Mucosa of rectum (tissue), 2 donors: ENCODE data around the gene CYB5B.

ENCODE experiments used
- H3K27ac ChIP-seq, 2 donors: one replicate each; pipeline ENCODE4 v1.7.0; 2013; ENCODE audit warnings: inconsistent platforms in 2 of 2, low read depth in 2 of 2, low read length in 2 of 2
- H3K27me3 ChIP-seq, 2 donors: one replicate each; pipeline ENCODE4 v1.7.0; 2013; ENCODE audit warnings: low read length in 2 of 2; ENCODE audit not compliant: control insufficient read depth in 2 of 2, insufficient read depth in 2 of 2
- H3K36me3 ChIP-seq, 2 donors: one replicate each; pipeline ENCODE4 v1.7.0; 2013; ENCODE audit warnings: low read length in 2 of 2; ENCODE audit not compliant: control insufficient read depth in 2 of 2, insufficient read depth in 2 of 2
- H3K4me1 ChIP-seq, 2 donors: one replicate each; pipeline ENCODE4 v1.7.0; 2013; ENCODE audit warnings: low read length in 2 of 2, mild to moderate bottlenecking in 1 of 2; ENCODE audit not compliant: control insufficient read depth in 2 of 2, insufficient read depth in 2 of 2
- H3K4me3 ChIP-seq, 2 donors: one replicate each; pipeline ENCODE4 v1.7.0; 2013; ENCODE audit warnings: low read length in 2 of 2
- H3K9ac ChIP-seq, 2 donors: one replicate each; pipeline ENCODE4 v1.7.0; 2013; ENCODE audit warnings: low read length in 2 of 2, low read depth in 1 of 2, mild to moderate bottlenecking in 1 of 2
- H3K9me3 ChIP-seq, 2 donors: one replicate each; pipeline ENCODE4 v1.7.0; 2013; ENCODE audit warnings: low read length in 2 of 2; ENCODE audit not compliant: control insufficient read depth in 2 of 2
- donor health status: healthy.
- donor health status: Normal muscosa, but diverticular disease.

CYB5B gene

DNA sequence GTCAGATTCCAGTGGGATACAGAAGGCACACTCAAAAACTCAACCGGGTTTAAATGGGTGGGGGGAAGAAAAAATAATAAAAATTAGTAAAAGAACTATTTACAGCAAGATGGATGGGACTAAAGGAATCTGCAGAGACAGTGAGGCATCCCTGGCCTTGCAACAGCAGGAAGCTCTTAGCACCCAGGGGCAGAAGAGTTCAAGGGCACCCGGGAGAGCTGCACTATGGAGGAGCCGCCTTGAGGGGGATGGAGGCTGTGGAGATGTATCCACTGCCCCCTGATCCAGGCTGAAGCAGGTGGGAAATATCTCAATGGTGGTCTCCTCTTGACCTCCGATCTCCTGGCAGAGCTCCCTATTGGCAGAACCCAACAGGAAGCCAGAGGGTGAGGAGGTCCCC lies 72.0 kb downstream of the CYB5B start:
- H3K36me3 ChIP-seq = no peaks in the 10 kb centered on the region
- H3K4me3 ChIP-seq = no peak overlapping the region
- H3K9ac ChIP-seq = no peak overlapping the region
- no peaks in the 10 kb centered on the region for H3K4me1 ChIP-seq
- H3K27me3 ChIP-seq = no peaks in the 10 kb centered on the region
- H3K27ac ChIP-seq = no peak overlapping the region
- no peaks in the 10 kb centered on the region for H3K9me3 ChIP-seq

DNA sequence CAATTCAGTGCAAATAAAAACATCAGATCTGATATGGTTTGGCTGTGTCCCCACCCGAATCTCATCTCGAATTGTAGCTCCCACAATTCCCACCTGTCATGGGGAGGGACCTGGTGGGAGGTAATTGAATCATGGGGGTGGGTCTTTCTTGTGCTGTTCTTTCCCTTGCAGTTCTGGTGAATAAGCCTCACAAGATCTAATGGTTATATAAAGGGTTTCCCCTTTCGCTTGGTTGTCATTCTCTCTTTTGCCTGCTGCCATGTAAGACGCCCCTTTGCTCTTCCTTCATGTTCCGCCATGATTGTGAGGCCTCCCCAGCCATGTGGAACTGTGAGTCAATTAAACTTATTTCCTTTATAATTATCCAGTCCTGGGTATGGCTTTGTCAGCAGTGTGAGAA lies 72.5 kb downstream of the CYB5B start:
- H3K36me3 ChIP-seq = no peaks in the 10 kb centered on the region
- no peak overlapping the region for H3K27ac ChIP-seq
- H3K9ac ChIP-seq = no peak overlapping the region
- H3K4me1 ChIP-seq = no peaks in the 10 kb centered on the region
- no peaks in the 10 kb centered on the region for H3K27me3 ChIP-seq
- no peak overlapping the region for H3K4me3 ChIP-seq
- no peaks in the 10 kb centered on the region for H3K9me3 ChIP-seq

DNA sequence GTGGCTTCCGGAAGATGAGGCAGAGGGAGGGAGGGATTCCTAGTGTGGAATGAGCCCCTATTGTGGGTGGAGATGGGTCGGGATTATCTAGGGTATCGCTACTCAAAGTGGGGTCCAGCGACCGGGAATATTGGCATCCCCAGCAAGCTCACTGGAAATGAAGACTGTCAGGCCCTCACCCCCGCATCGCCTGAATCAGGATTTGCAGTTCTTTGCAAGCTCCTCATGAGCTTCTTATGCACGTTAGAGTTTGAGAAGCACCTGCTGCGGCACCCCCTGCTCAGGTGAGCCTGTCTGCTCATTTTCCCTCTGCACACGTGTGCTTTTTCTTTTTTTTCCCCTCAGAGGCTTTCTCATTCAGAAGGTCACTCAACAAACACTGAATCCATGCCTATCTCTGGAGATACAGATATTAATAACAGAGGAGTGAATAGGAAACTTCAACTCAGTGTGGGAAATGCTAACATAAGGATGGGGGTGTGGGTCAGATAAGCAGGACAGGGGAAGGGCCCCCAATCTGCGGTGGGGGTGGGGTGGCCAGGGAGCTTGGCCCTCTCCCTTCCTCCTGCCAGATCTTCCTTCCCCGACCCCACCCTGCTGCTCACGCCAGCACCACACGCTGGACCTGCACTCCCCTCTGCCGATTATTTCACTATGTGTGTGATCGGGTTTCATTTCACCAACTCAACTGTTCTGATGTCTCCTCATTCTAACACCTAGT lies 73.6 kb downstream of the CYB5B start:
- H3K4me3 ChIP-seq = no peak overlapping the region

DNA sequence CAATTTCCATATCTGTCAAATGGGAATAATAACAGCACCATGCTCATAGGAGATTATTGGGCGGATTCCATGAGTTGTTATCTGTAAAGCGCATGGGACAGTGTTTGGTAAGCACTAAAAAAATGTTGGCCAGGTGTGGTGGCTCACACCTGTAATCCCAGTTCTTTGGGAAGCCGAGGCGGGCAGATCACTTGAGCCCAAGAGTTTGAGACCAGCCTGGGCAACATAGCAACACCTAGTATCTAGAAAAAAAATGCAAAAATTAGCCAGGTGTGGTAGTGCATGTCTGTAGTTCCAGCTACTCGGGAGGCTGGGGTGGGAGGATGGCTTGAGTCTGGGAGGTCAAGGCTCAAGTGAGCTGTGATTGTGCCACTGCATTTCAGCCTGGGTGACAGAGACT lies 74.5 kb downstream of the CYB5B start:
- no peaks in the 10 kb centered on the region for H3K4me1 ChIP-seq
- no peaks in the 10 kb centered on the region for H3K9me3 ChIP-seq
- no peak overlapping the region for H3K27ac ChIP-seq
- no peaks in the 10 kb centered on the region for H3K36me3 ChIP-seq
- no peaks in the 10 kb centered on the region for H3K27me3 ChIP-seq
- H3K4me3 ChIP-seq = no peak overlapping the region
- H3K9ac ChIP-seq = no peak overlapping the region

More for the DNA sequence above, 73.6 kb downstream of the CYB5B start:
- H3K27me3 ChIP-seq = no peaks in the 10 kb centered on the region
- no peaks in the 10 kb centered on the region for H3K36me3 ChIP-seq
- H3K9me3 ChIP-seq = no peaks in the 10 kb centered on the region
- H3K9ac ChIP-seq = no peak overlapping the region
- H3K27ac ChIP-seq = no peak overlapping the region
- no peaks in the 10 kb centered on the region for H3K4me1 ChIP-seq

DNA sequence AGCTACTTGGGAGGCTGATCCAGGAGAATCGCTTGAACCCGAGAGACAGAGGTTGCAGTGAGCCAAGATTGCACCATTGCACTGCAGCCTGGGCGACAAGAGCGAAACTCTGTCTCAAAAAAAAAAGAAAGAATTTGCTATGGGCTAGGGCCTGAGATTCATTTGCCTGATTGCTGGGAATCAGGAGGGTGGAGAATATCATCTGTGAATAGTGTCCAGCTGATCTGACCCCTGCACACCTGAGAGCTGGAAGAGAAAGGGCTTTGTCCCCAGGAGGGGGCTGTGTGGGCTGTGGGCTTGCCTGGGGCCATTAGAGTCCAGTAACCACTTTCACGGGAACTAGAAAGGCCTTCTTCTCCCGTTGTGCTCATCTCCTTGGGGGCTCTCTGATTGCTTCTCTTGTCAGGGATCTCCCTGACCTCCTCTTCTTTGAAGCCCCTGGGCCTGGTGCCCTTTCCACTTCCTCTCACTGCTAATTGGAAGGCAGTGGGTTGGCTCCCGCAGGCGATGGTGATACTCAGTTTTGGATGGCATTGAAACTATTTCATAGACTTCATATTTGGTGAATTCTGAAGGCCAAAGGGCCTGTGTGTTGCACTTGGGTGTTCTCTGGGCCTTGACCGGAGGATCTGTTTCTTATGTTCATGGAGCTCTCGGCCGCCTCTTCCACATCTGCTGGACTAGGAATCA lies 75.3 kb downstream of the CYB5B start:
- H3K27me3 ChIP-seq = no peaks in the 10 kb centered on the region
- no peak overlapping the region for H3K9ac ChIP-seq
- no peaks in the 10 kb centered on the region for H3K4me1 ChIP-seq
- no peaks in the 10 kb centered on the region for H3K9me3 ChIP-seq
- H3K36me3 ChIP-seq = no peaks in the 10 kb centered on the region
- H3K4me3 ChIP-seq = no peak overlapping the region
- H3K27ac ChIP-seq = no peak overlapping the region

- Histone ChIP-seq H3K9ac (no peak overlapping the region), H3K9me3 (no peaks in the 10 kb centered on the region), H3K4me1 (no peaks in the 10 kb centered on the region), H3K4me3 (no peak overlapping the region), H3K27ac (no peak overlapping the region), H3K36me3 (no peaks in the 10 kb centered on the region), H3K27me3 (no peaks in the 10 kb centered on the region)
These were observed 76.1 kb downstream of the CYB5B start for GRCh38 chr16:69500496-69500895.

DNA sequence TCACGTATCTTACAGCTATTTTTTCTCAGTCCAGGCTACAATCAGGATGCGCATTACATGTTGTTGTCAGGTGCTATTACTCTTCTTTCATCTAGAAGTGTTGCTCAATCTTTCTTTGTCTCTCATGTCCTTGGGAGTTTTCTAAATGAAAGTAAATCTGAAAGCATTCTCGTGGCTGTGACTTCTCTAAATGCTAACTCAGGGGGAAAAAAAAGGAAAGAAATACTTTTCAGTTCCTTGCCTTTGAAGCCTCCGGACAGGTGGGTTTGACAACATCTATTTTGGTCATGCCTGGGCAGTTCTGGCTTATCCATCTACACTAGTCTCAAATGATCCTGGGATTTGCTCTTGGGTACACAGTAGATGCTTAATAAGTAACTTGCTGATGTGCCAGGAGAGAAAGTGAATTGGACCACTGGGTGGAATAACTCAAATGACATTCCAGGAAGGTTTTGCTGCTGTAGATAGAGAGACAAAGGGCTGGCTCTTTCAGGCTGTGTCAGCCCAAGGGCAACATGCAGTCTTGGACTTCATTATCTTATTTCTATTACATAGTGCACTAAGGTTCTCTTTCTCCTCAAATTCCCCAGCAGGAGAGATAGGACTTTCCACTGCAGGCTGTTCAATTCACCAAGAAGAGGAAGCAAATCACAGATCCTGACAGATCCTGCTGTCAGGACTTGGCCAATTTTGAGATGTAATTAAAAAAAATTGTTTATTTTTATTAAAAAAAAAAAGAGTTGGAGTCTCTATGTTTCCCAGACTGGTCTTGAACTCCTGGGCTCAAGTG lies 77.7 kb downstream of the CYB5B start:
- Histone ChIP-seq H3K9me3 (no peaks in the 10 kb centered on the region), H3K4me1 (no peaks in the 10 kb centered on the region), H3K27me3 (no peaks in the 10 kb centered on the region), H3K4me3 (no peak overlapping the region), H3K36me3 (no peaks in the 10 kb centered on the region), H3K9ac (no peak overlapping the region), H3K27ac (no peak overlapping the region)

DNA sequence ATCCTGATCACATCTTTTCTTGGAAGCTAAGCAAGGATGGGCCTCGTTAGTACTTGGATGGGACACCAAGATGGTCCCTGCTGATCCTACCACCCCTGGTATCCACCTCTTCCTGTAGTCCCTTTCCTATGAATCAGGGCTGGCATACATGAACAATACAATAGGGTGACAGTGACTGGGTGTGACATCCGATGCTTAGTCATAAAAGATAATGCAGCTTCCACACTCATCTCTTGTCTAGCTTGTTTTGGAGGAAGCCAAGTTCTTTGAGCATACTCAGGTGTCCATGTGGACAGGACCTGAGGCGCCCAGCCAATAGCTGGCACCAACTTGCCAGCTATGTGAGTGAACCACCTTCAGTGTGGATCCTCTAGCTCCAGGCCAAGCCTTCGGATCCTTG lies 78.8 kb downstream of the CYB5B start:
- Histone ChIP-seq H3K27ac (no peak overlapping the region), H3K36me3 (no peaks in the 10 kb centered on the region), H3K9ac (no peak overlapping the region), H3K27me3 (no peaks in the 10 kb centered on the region), H3K4me3 (no peak overlapping the region), H3K4me1 (no peaks in the 10 kb centered on the region), H3K9me3 (no peaks in the 10 kb centered on the region)

GRCh38 chr16:69508033-69508755 lies 83.8 kb downstream of the CYB5B start:
- Histone ChIP-seq H3K27me3 (no peaks in the 10 kb centered on the region), H3K4me1 (no peaks in the 10 kb centered on the region), H3K4me3 (no peak overlapping the region)

GRCh38 chr16:69509125-69509524 lies 84.7 kb downstream of the CYB5B start:
- no peaks in the 10 kb centered on the region for H3K27me3 ChIP-seq
- H3K4me3 ChIP-seq = no peak overlapping the region
- no peak overlapping the region for H3K9ac ChIP-seq
- H3K27ac ChIP-seq = no peak overlapping the region
- no peaks in the 10 kb centered on the region for H3K4me1 ChIP-seq
- H3K36me3 ChIP-seq = no peaks in the 10 kb centered on the region
- no peaks in the 10 kb centered on the region for H3K9me3 ChIP-seq

More at GRCh38 chr16:69508033-69508755, 83.8 kb downstream of the CYB5B start:
- Histone ChIP-seq H3K36me3 (no peaks in the 10 kb centered on the region), H3K27ac (no peak overlapping the region), H3K9me3 (no peaks in the 10 kb centered on the region), H3K9ac (no peak overlapping the region)
